Nephron progenitor cell (in vitro differentiated cells): ENCODE measurements around the gene NOL9.
A peak's percentile ranks its signal among the peaks of the same experiment; 100 is the strongest.

Source experiments
- DNase-seq: peaks from one replicate; pipeline ENCODE4 v3.0.0; 2021
- H3K27ac Mint-ChIP-seq: 2 replicates; pipeline ENCODE4 v1.8.0; 2021; ENCODE audit warnings: mild to moderate bottlenecking, moderate library complexity, mixed read lengths
- H3K27me3 Mint-ChIP-seq: 2 replicates; pipeline ENCODE4 v1.8.0; 2021; ENCODE audit warnings: mild to moderate bottlenecking, low read depth, mixed read lengths; ENCODE audit not compliant: poor library complexity
- H3K36me3 Mint-ChIP-seq: 2 replicates; pipeline ENCODE4 v1.8.0; 2021; ENCODE audit warnings: low read depth, mixed read lengths
- H3K4me1 Mint-ChIP-seq: 2 replicates; pipeline ENCODE4 v1.8.0; 2021; ENCODE audit warnings: mixed read lengths
- H3K4me3 Mint-ChIP-seq: 2 replicates; pipeline ENCODE4 v1.8.0; 2021; ENCODE audit warnings: mild to moderate bottlenecking, moderate library complexity, mixed read lengths
- H3K9me3 Mint-ChIP-seq: 2 replicates; pipeline ENCODE4 v1.8.0; 2021; ENCODE audit warnings: mild to moderate bottlenecking, moderate library complexity, mixed read lengths
- CTCF ChIP-seq: fragments of 200-600 bp; sonication (generic); IDR thresholded peaks from 2 replicates; pipeline ENCODE4 v1.5.0; 2021; ENCODE audit warnings: antibody characterized with exemption

The NOL9 gene

GRCh38 chr1:6590046-6590445, 35.7 kb upstream of the NOL9 start:
- Mint-ChIP-seq H3K27ac (peak overlapping the region; percentile 83), H3K36me3 (peaks cover 20% of the 10 kb centered on the region), H3K4me3 (no peak overlapping the region), H3K9me3 (no peaks in the 10 kb centered on the region), H3K27me3 (no peaks in the 10 kb centered on the region), H3K4me1 (peaks cover 15% of the 10 kb centered on the region)
- TF ChIP-seq CTCF, result no peak
- no peak for DNase-seq

- TF ChIP-seq CTCF, result no peak
- Mint-ChIP-seq H3K9me3 (no peaks in the 10 kb centered on the region), H3K4me3 (no peak overlapping the region), H3K36me3 (peaks cover 14% of the 10 kb centered on the region), H3K27ac (peak overlapping the region; percentile 89), H3K4me1 (peaks cover 21% of the 10 kb centered on the region), H3K27me3 (no peaks in the 10 kb centered on the region)
- DNase-seq, result no peak
Observed at GRCh38 chr1:6588893-6589520, 34.7 kb upstream of the NOL9 start.

GRCh38 chr1:6588128-6588892, 34.0 kb upstream of the NOL9 start:
- Mint-ChIP-seq H3K27me3 (no peaks in the 10 kb centered on the region), H3K36me3 (peaks cover 11% of the 10 kb centered on the region), H3K27ac (peak overlapping the region; percentile 61), H3K4me3 (no peak overlapping the region), H3K9me3 (no peaks in the 10 kb centered on the region), H3K4me1 (peaks cover 21% of the 10 kb centered on the region)
- TF ChIP-seq CTCF, result no peak
- no peak for DNase-seq

- no peak overlapping the region for H3K4me3 Mint-ChIP-seq
- no peak for DNase-seq
- peaks cover 23% of the 10 kb centered on the region for H3K4me1 Mint-ChIP-seq
- H3K27ac Mint-ChIP-seq, result peak overlapping the region; percentile 57
- no peak for TF ChIP-seq CTCF
- H3K9me3 Mint-ChIP-seq, result no peaks in the 10 kb centered on the region
- peaks cover 11% of the 10 kb centered on the region for H3K36me3 Mint-ChIP-seq
- no peaks in the 10 kb centered on the region for H3K27me3 Mint-ChIP-seq
Observed at GRCh38 chr1:6587261-6588005, 33.1 kb upstream of the NOL9 start.

- peaks cover 11% of the 10 kb centered on the region for H3K36me3 Mint-ChIP-seq
- H3K27ac Mint-ChIP-seq, result no peak overlapping the region
- no peak for DNase-seq
- TF ChIP-seq CTCF, result no peak
- no peak overlapping the region for H3K4me3 Mint-ChIP-seq
- H3K9me3 Mint-ChIP-seq, result no peaks in the 10 kb centered on the region
- peaks cover 31% of the 10 kb centered on the region for H3K4me1 Mint-ChIP-seq
- no peaks in the 10 kb centered on the region for H3K27me3 Mint-ChIP-seq
Observed at GRCh38 chr1:6586404-6586816, 32.1 kb upstream of the NOL9 start.
